GM12892 (cell line): ENCODE measurements around the gene ST8SIA1.

Source experiments
- POLR2AphosphoS5 ChIP-seq: IDR thresholded peaks from 2 replicates; pipeline ENCODE4 v1.6.1; 2011; ENCODE audit warnings: low read depth, low read length, control low read depth
- TAF1 ChIP-seq: IDR thresholded peaks from 2 replicates; pipeline ENCODE4 v1.6.1; 2011; ENCODE audit warnings: low read depth, mild to moderate bottlenecking, control low read depth, low read length, borderline replicate concordance

GRCh38 chr12:22256041-22256441, 78.5 kb downstream of the ST8SIA1 start:
- no peak for TF ChIP-seq POLR2AphosphoS5
- TF ChIP-seq TAF1: no peak
